Measurements from ENCODE around the gene MINDY4. TPM values are rescaled to one million over a fixed set of nuclear protein-coding genes. Genes with fewer than 3 reads are reported as not detected.

MINDY4 gene
- total RNA-seq, 1 donor from 2014 or later = 13.8 TPM

DNA sequence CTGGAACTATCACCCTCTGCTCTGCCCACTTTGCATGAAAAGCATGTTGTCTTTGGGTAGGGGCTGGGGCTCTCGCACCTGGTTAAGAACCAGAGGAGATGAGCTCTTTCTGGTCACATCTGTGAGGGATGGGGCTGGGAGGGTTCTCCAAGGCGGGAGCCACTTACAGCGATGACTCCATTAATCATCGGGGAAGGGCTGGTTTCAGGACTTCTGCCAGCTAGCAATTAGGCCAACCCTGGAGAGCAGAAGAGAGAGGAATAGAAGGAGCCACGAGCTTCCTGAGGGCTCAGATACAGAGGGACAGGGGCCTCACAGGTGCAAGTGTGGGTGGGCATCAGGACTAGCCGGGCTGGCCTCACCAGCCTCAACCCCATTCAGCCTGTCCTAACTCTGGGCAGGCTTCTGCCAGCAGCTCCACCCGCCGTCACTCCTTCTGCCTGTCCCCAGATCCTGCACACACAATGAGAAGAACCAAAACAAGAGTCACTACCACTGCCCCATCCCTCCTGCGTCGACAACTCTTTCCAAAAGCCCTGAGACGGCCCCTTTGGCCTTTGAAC, 148.9 kb downstream of the MINDY4 start:
- H3K27me3 ChIP-seq (ENCODE audit: low read depth) = no peaks in the 10 kb centered on the region
- H3K4me1 ChIP-seq = peaks cover 56% of the 10 kb centered on the region
- DNase-seq = peak; percentile 29
- H3K9me3 ChIP-seq = no peaks in the 10 kb centered on the region
- TF ChIP-seq, protein P1, sequence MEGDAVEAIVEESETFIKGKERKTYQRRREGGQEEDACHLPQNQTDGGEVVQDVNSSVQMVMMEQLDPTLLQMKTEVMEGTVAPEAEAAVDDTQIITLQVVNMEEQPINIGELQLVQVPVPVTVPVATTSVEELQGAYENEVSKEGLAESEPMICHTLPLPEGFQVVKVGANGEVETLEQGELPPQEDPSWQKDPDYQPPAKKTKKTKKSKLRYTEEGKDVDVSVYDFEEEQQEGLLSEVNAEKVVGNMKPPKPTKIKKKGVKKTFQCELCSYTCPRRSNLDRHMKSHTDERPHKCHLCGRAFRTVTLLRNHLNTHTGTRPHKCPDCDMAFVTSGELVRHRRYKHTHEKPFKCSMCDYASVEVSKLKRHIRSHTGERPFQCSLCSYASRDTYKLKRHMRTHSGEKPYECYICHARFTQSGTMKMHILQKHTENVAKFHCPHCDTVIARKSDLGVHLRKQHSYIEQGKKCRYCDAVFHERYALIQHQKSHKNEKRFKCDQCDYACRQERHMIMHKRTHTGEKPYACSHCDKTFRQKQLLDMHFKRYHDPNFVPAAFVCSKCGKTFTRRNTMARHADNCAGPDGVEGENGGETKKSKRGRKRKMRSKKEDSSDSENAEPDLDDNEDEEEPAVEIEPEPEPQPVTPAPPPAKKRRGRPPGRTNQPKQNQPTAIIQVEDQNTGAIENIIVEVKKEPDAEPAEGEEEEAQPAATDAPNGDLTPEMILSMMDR (IDR thresholded peaks at IDR 0.05) = no peak
- intact Hi-C loops (cut with DNase I) = no loop called here
- H3K4me3 ChIP-seq = peak overlapping the region; percentile 70
- H3K36me3 ChIP-seq = peaks cover 60% of the 10 kb centered on the region
- no peak for ATAC-seq
- peak overlapping the region; percentile 56 for H3K27ac ChIP-seq

DNA sequence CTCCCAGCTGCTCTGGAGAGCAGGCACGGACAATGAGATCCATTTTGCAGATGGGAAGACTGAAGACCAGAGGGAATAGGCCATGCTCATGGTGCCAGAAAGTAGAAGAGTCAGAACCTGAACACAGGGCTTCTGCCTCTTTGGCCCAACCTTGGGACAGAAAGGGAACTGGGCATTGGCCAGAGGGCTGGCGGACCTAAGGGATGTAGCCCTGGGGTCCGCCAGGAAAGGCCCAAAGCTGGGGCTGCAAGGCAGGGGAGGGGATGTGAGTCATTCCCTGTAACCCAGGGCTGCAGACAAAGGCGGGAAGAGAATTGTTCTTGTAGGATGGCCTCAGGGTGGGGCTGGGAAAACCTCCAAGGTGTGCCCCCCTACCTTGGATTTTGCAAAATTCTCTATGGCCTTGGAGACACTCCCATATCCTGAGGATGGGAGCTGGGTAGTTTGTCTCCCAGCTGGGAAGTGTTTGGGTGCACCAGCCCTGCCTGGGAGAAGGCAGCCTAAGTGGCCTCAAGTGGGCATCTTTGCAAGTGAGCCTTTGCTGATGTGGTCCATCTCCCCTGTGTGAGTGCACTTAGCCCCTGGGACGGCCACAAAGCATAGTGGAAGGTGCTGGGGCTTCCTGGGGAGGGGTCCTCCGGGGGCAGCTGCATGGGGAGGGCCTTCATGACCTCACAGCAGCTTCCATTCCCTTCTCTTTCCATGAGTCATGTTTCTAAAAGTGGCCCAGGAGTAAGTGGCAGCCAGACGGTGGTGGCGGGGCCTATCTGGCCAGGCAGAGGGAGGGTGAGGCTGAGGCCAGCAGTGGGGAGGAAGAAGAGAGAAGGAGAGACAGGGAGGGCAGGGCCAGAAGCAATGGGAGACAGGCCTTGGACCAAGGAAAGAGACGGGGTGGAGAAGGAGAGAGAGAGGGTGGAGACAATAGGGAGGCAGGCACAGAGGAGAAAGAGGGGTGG, 149.6 kb downstream of the MINDY4 start:
- peaks cover 67% of the 10 kb centered on the region for H3K36me3 ChIP-seq
- TF ChIP-seq, protein P1 (IDR thresholded peaks at IDR 0.05) = no peak
- intact Hi-C loops (cut with DNase I) = no loop called here
- H3K9me3 ChIP-seq = no peaks in the 10 kb centered on the region
- no peaks in the 10 kb centered on the region for H3K27me3 ChIP-seq (ENCODE audit: low read depth)
- peak overlapping the region; percentile 70 for H3K4me3 ChIP-seq
- peak overlapping the region; percentile 56 for H3K27ac ChIP-seq
- DNase-seq (peak; percentile 44), ATAC-seq (peak; percentile 4 to 65)
- H3K4me1 ChIP-seq = peaks cover 58% of the 10 kb centered on the region

DNA sequence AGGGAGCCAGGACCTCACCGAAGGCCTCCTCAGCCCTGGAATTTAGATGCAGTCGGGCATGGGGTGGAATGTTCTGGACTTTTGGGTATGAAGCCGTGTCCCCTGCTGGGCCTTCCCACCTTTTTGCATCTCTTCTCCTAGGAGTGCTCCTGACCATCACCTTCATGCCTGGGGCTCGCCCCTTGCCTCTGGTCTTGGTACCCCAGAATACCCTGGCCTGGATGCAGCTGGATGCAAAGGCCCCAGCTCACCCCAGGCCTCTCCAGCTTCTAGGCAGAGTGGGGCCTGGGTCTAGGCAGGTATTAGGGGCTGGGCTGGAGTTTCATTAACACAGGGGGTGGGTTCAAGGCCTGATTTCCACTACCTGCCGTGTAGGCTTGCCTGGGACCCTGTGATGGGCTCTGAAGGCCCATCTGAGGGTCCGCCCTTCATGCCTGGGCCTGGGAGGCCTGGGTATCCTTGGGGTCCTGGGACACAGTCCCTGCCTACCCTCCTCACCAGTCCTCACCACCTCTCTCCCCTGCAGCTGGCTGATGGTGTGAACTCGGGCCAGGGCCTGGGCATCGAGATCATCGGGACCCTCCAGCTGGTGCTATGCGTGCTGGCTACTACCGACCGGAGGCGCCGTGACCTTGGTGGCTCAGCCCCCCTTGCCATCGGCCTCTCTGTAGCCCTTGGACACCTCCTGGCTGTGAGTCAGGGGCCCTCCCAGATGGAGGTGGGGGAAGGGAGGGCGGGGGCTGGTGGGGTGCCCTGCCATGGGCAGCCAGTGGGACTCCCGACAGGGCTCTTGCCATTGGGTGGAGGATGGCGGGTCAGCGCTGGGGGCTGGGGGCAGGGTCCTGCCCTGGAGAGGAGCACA, 150.6 kb downstream of the MINDY4 start:
- Histone ChIP-seq H3K27ac (peak overlapping the region; percentile 56), H3K4me1 (peaks cover 58% of the 10 kb centered on the region), H3K9me3 (no peaks in the 10 kb centered on the region), H3K36me3 (peaks cover 73% of the 10 kb centered on the region), H3K27me3 (ENCODE audit: low read depth) (no peaks in the 10 kb centered on the region), H3K4me3 (no peak overlapping the region)
- TF ChIP-seq, protein P1 (IDR thresholded peaks at IDR 0.05) = no peak
- DNase-seq (peak; percentile 47), ATAC-seq (no peak)
- intact Hi-C loops (cut with DNase I) = no loop called here

DNA sequence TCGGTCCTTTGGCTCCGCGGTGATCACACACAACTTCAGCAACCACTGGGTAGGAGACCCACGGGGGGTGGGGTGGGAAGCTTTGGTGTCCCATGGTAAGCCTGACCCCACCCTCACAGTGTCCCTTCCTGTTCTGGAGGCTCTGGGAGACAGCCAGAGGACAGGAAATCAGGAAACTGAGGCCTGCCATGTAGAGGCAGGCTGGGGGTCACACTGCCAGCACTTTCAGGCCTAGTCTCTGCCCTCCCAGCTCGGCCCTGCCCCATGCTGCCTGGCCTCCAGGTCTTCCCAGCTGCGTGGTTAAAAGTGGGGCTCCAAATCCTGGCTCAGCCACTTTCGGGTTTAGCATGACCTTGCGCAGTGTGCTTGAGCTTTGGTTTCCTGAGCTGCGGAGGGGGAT, 151.4 kb downstream of the MINDY4 start:
- ATAC-seq (no peak), DNase-seq (peak; percentile 24)
- Histone ChIP-seq H3K4me1 (peaks cover 53% of the 10 kb centered on the region), H3K4me3 (no peak overlapping the region), H3K9me3 (no peaks in the 10 kb centered on the region), H3K36me3 (peaks cover 73% of the 10 kb centered on the region), H3K27me3 (ENCODE audit: low read depth) (no peaks in the 10 kb centered on the region), H3K27ac (peak overlapping the region; percentile 6)
- intact Hi-C loops (cut with DNase I) = no loop called here
- TF ChIP-seq, protein P1 (IDR thresholded peaks at IDR 0.05) = no peak
